Effector memory CD8-positive, alpha-beta T cell (primary cell): ENCODE results near the gene SENP6.
"Not testable (repeated sequence)": the region's sequence is repeated elsewhere in the genome, so short reads cannot be mapped to it uniquely, and the experiment has no call there.

Source experiments
- ATAC-seq: fragments of 150-1000 bp; cut with Tn5 transposase; replicated peaks from 2 replicates; pipeline ENCODE4 v1.10.0; 2021; ENCODE audit warnings: mild to moderate bottlenecking, moderate library complexity
- DNase-seq, 3 experiments: peaks; one replicate each; pipeline ENCODE4 v3.0.0; 2021
- H3K27ac Mint-ChIP-seq, 2 donors: one replicate each; pipeline ENCODE4 v1.8.0; 2022; ENCODE audit warnings: mild to moderate bottlenecking in 2 of 2, mixed read lengths in 2 of 2, moderate library complexity in 2 of 2
- H3K27me3 Mint-ChIP-seq, 2 donors: one replicate each; pipeline ENCODE4 v1.8.0; 2022; ENCODE audit warnings: mixed read lengths in 2 of 2
- H3K36me3 Mint-ChIP-seq: one replicate; pipeline ENCODE4 v1.8.0; 2022; ENCODE audit warnings: mild to moderate bottlenecking, moderate library complexity, mixed read lengths; ENCODE audit not compliant: insufficient read depth
- H3K4me1 Mint-ChIP-seq, 2 donors: one replicate each; pipeline ENCODE4 v1.8.0; 2022; ENCODE audit warnings: low read depth in 2 of 2, mixed read lengths in 2 of 2
- H3K4me3 Mint-ChIP-seq, 2 donors: one replicate each; pipeline ENCODE4 v1.8.0; 2022; ENCODE audit warnings: mild to moderate bottlenecking in 2 of 2, mixed read lengths in 2 of 2, moderate library complexity in 2 of 2
- H3K9me3 Mint-ChIP-seq, 2 donors: one replicate each; pipeline ENCODE4 v1.8.0; 2022; ENCODE audit warnings: mixed read lengths in 2 of 2

The SENP6 gene

DNA sequence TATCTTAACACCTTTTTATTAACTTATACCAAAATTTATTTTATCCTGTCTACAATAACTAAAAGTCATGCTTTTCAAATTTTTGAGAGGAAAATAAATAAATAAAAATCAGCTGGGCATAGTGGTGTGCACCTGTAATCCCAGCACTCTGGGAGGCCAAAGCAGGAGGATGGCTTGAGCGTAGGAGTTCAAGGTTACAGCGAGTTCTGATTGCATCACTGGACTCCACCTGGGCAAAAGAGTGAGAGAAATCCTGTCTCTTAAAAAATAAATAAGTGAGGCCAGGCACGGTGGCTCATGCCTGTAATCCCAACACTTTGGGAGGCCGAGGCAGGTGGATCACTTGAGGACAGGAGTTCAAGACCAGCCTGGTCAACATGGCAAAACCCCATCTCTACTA is 106.7 kb downstream of the SENP6 start:
- ATAC-seq, H3K9me3 Mint-ChIP-seq, H3K4me1 Mint-ChIP-seq, H3K4me3 Mint-ChIP-seq, H3K27me3 Mint-ChIP-seq, H3K27ac Mint-ChIP-seq, DNase-seq: not testable (repeated sequence)
- H3K36me3 Mint-ChIP-seq = peaks cover 43% of the 10 kb centered on the region

DNA sequence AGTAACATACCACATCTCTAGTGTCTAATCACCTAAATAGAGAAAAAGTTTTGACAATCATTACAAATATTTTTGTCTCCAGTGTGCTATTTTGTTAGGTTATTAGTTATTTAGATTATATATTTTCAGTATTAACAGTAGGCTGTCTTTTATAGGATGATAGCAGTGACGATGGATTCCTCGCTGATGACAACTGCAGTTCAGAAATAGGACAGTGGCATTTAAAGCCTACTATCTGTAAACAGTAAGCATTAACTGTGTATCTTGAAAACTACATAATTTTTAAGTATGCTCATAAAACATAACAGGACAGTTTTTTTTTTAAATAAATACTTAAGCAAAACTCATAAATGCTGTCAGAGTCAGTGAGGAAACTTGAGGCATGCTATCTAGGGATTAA is 109.5 kb downstream of the SENP6 start:
- Mint-ChIP-seq H3K27ac (no peak overlapping the region), H3K4me3 (no peak overlapping the region), H3K4me1 (peaks cover 0 to 6% of the 10 kb centered on the region in 2 donors), H3K36me3 (peaks cover 56% of the 10 kb centered on the region), H3K27me3 (no peaks in the 10 kb centered on the region), H3K9me3 (no peaks in the 10 kb centered on the region)
- ATAC-seq = no peak
- DNase-seq = no peak

- Mint-ChIP-seq H3K36me3 (peaks cover 19% of the 10 kb centered on the region), H3K4me3 (no peak overlapping the region), H3K27ac (peak overlapping the region in 1 of 2 donors; percentile 32), H3K4me1 (no peaks in the 10 kb centered on the region), H3K27me3 (no peaks in the 10 kb centered on the region), H3K9me3 (no peaks in the 10 kb centered on the region)
- ATAC-seq (no peak), DNase-seq (no peak)
Observed at GRCh38 chr6:75719133-75719532, 117.5 kb downstream of the SENP6 start.

- ATAC-seq = no peak
- H3K27me3 Mint-ChIP-seq = no peaks in the 10 kb centered on the region
- no peak for DNase-seq
- no peaks in the 10 kb centered on the region for H3K4me1 Mint-ChIP-seq
- no peaks in the 10 kb centered on the region for H3K36me3 Mint-ChIP-seq
- no peak overlapping the region for H3K4me3 Mint-ChIP-seq
- no peak overlapping the region for H3K27ac Mint-ChIP-seq
- H3K9me3 Mint-ChIP-seq = no peaks in the 10 kb centered on the region
Observed at GRCh38 chr6:75723382-75723781, 121.7 kb downstream of the SENP6 start.

DNA sequence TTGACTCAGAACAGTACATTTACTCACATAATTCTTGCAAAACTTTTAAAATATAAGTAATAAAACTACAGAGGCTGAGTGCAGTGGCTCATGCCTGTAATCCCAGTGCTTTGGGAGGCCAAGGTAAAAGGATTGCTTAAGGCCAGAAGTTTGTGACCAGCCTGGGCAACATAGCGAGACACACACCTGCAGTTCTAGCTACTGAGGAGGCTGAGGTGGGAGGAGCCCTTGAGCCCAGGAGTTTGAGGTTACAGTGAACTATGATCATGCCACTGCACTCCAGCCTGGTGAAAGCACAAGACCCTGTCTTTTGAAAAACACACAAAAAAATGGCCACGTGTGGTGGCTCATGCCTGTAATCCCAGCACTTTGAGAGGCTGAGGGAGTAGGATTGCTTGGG is 125.5 kb downstream of the SENP6 start:
- Mint-ChIP-seq H3K4me1 (no peaks in the 10 kb centered on the region), H3K9me3 (no peaks in the 10 kb centered on the region), H3K4me3 (no peak overlapping the region), H3K27ac (no peak overlapping the region), H3K27me3 (no peaks in the 10 kb centered on the region), H3K36me3 (no peaks in the 10 kb centered on the region)
- ATAC-seq = no peak
- DNase-seq = no peak

- not testable (repeated sequence) for DNase-seq, H3K4me1 Mint-ChIP-seq, H3K4me3 Mint-ChIP-seq, H3K36me3 Mint-ChIP-seq, H3K9me3 Mint-ChIP-seq, H3K27me3 Mint-ChIP-seq, ATAC-seq, H3K27ac Mint-ChIP-seq
Observed at GRCh38 chr6:75731029-75731428, 129.3 kb downstream of the SENP6 start.

- ATAC-seq = no peak
- Mint-ChIP-seq H3K9me3 (no peaks in the 10 kb centered on the region), H3K4me1 (no peaks in the 10 kb centered on the region), H3K27me3 (peaks cover 0 to 8% of the 10 kb centered on the region in 2 donors), H3K4me3 (no peak overlapping the region), H3K27ac (no peak overlapping the region), H3K36me3 (peaks cover 5% of the 10 kb centered on the region)
- no peak for DNase-seq
Observed at GRCh38 chr6:75735491-75736186, 134.0 kb downstream of the SENP6 start.

- no peak for ATAC-seq
- H3K36me3 Mint-ChIP-seq = no peaks in the 10 kb centered on the region
- H3K4me3 Mint-ChIP-seq = no peak overlapping the region
Observed at GRCh38 chr6:75743971-75744370, 142.3 kb downstream of the SENP6 start.

DNA sequence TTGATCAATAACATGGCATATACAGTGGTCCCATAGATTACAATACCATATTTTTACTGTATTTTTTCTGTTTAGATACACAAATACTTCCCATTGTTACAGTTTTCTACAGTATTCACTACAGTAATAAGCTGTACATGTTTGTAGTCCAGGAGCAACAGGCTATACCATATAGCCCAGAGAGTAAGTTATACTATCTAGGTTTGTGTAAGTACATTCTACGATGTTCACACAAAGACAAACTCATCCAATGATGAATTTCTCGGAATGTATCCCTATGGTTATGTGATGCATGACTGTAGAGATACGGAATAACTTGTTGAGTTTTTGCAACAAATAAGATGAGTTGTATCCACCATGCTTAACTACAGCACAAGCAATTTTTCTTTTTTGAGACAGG is 143.7 kb downstream of the SENP6 start:
- H3K9me3 Mint-ChIP-seq = no peaks in the 10 kb centered on the region
- H3K36me3 Mint-ChIP-seq = peaks cover 8% of the 10 kb centered on the region
- DNase-seq (no peak), ATAC-seq (no peak)
- peaks cover 5 to 9% of the 10 kb centered on the region in 2 donors for H3K4me1 Mint-ChIP-seq
- H3K27me3 Mint-ChIP-seq = peaks cover 7 to 11% of the 10 kb centered on the region in 2 donors
- H3K27ac Mint-ChIP-seq = no peak overlapping the region
- H3K4me3 Mint-ChIP-seq = no peak overlapping the region

More at GRCh38 chr6:75743971-75744370, 142.3 kb downstream of the SENP6 start:
- Mint-ChIP-seq H3K27ac (no peak overlapping the region), H3K27me3 (peaks cover 7 to 19% of the 10 kb centered on the region in 2 donors), H3K4me1 (peaks cover 3 to 5% of the 10 kb centered on the region in 2 donors), H3K9me3 (no peaks in the 10 kb centered on the region)
- no peak for DNase-seq

- Mint-ChIP-seq H3K27ac (no peak overlapping the region), H3K27me3 (peaks cover 7 to 11% of the 10 kb centered on the region in 2 donors), H3K36me3 (peaks cover 8% of the 10 kb centered on the region), H3K4me1 (peaks cover 7 to 12% of the 10 kb centered on the region in 2 donors), H3K9me3 (no peaks in the 10 kb centered on the region), H3K4me3 (no peak overlapping the region)
- ATAC-seq = no peak
- DNase-seq = no peak
Observed at GRCh38 chr6:75746221-75746620, 144.5 kb downstream of the SENP6 start.

DNA sequence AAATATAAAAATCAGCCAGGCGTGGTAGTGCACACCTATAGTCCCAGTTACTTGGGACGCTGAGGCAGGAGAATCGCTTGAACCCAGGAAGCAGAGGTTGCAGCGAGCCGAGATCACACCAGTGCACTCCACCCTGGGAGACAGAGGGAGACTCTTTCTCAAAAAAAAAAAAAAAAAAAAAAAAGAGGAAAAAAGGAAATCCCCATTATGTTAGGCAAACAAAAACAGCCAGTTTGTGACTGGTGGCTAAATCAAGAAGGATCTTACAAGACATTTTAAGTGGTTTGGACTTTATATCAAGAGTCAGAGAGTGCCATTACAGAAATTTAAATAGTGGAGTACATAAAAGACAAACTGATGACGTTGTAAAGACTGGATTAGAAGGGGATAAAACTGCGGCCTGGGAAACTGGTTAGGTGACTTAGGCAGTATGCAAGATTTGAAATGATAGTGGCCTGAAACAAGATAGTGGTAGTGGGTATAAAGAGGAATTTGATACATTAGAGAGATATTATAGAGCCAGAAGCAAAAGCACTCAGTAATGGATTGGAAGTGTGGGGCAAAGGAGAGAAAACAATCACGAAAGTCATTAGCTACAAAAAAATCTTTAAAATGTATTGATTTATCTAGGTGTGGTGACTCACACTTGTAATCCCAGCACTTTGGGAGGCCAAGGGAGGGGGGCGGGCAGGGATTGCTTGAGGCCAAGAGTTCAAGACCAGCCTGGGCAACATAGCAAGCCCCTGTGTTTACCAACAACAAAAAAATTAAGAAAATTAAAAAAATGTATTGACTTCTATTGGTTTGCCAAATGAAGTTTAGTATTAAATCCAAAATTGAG is 145.7 kb downstream of the SENP6 start:
- peaks cover 8% of the 10 kb centered on the region for H3K36me3 Mint-ChIP-seq
- DNase-seq = no peak
- H3K27ac Mint-ChIP-seq = no peak overlapping the region
- no peaks in the 10 kb centered on the region for H3K9me3 Mint-ChIP-seq
- no peak for ATAC-seq
- peaks cover 7 to 12% of the 10 kb centered on the region in 2 donors for H3K4me1 Mint-ChIP-seq
- peak overlapping the region in 1 of 2 donors; percentile 94 for H3K4me3 Mint-ChIP-seq
- peaks cover 7 to 11% of the 10 kb centered on the region in 2 donors for H3K27me3 Mint-ChIP-seq

DNA sequence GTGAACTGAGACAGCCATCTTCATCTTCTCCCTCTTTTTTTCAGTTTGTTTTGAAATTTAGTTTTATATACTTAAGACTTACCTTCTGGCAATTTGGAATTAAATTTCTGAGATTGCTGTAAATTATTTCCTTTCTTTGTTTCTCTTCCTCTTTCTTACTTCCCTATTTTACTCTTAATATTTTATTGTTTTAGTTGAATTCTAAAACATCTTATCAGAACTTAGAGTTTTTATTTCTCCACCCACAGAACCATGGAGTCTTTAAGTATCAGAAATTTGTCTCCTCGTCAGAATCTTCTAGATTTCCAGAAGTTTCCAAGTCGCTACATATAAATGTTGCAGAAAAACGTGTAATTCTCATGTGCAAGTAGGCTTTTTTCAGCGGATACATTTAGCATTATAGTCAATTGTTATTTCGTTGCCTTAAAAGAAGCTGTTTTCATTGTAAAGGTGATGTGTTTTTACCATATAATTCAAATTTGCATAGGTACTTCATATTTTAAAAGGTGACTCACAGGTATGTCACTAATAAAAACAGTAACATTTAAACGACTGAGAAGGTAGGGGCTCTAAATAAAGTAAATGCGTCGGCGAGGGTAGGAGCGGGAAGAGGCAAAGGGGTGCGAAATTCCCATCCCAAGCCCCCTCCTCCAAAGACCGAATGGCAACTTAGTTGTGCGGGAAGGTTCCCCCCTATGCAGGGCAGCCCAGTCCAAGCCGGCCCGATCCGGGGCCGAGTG is 146.5 kb downstream of the SENP6 start:
- DNase-seq = no peak
- peak overlapping the region; percentile 94 to 95 for H3K4me3 Mint-ChIP-seq
- H3K9me3 Mint-ChIP-seq = no peaks in the 10 kb centered on the region
- no peak for ATAC-seq
- H3K27ac Mint-ChIP-seq = peak overlapping the region; percentile 94 to 97
- H3K4me1 Mint-ChIP-seq = peaks cover 7 to 15% of the 10 kb centered on the region in 2 donors
- peaks cover 8% of the 10 kb centered on the region for H3K36me3 Mint-ChIP-seq
- peaks cover 7 to 11% of the 10 kb centered on the region in 2 donors for H3K27me3 Mint-ChIP-seq

GRCh38 chr6:75748743-75749538 is 147.3 kb downstream of the SENP6 start, which contains the start of gene MYO6:
MYO6 (plus strand) TSS chr6:75749239; CDS start chr6:75817548, 68,309 bp downstream.
- Mint-ChIP-seq H3K4me1 (peaks cover 7 to 15% of the 10 kb centered on the region in 2 donors), H3K4me3 (peak within 1 kb of the TSS; percentile 94 to 95), H3K27ac (peak within 1 kb of the TSS; percentile 94 to 97), H3K36me3 (peaks cover 8% of the 10 kb centered on the region), H3K9me3 (no peaks in the 10 kb centered on the region), H3K27me3 (peaks cover 7 to 11% of the 10 kb centered on the region in 2 donors)
- peak; percentile 86 for ATAC-seq
- DNase-seq = peak; percentile 23 to 48 (median 43)
